HG02885 (cell line): Measurements from ENCODE around the gene TENT5C.

Experiments
- ATAC-seq: cut with Tn5 transposase; IDR thresholded peaks from one replicate; pipeline ENCODE4 v1.9.1; 2021; ENCODE audit warnings: mild to moderate bottlenecking; ENCODE audit not compliant: unreplicated experiment, poor library complexity

TENT5C gene

GRCh38 chr1:117652421-117652820, 46.6 kb downstream of the TENT5C start:
- no peak for ATAC-seq

GRCh38 chr1:117653195-117653594, 47.3 kb downstream of the TENT5C start:
- no peak for ATAC-seq

GRCh38 chr1:117653732-117654492, 48.1 kb downstream of the TENT5C start:
- ATAC-seq, result peak; percentile 8

- peak; percentile 80 for ATAC-seq
Observed at GRCh38 chr1:117654493-117655219, 48.8 kb downstream of the TENT5C start.

- no peak for ATAC-seq
Observed at GRCh38 chr1:117655220-117655577, 49.4 kb downstream of the TENT5C start.

- peak; percentile 68 for ATAC-seq
Observed at GRCh38 chr1:117656202-117656641, 50.4 kb downstream of the TENT5C start.

- no peak for ATAC-seq
Observed at GRCh38 chr1:117657031-117657430, 51.2 kb downstream of the TENT5C start.

- ATAC-seq, result no peak
Observed at GRCh38 chr1:117657949-117658660, 52.3 kb downstream of the TENT5C start.

- ATAC-seq, result peak; percentile 26
Observed at GRCh38 chr1:117658676-117659075, 52.8 kb downstream of the TENT5C start.

- ATAC-seq, result no peak
Observed at GRCh38 chr1:117659550-117660270, 53.9 kb downstream of the TENT5C start.

- ATAC-seq, result no peak
Observed at GRCh38 chr1:117660271-117660965, 54.6 kb downstream of the TENT5C start.

GRCh38 chr1:117661027-117661426, 55.2 kb downstream of the TENT5C start:
- no peak for ATAC-seq

GRCh38 chr1:117662667-117663066, 56.8 kb downstream of the TENT5C start:
- no peak for ATAC-seq

GRCh38 chr1:117663156-117663902, 57.5 kb downstream of the TENT5C start:
- no peak for ATAC-seq

GRCh38 chr1:117664314-117664713, 58.5 kb downstream of the TENT5C start:
- peak; percentile 99 for ATAC-seq

- no peak for ATAC-seq
Observed at GRCh38 chr1:117665556-117666270, 59.9 kb downstream of the TENT5C start.

GRCh38 chr1:117669572-117669971, 63.7 kb downstream of the TENT5C start:
- no peak for ATAC-seq

- no peak for ATAC-seq
Observed at GRCh38 chr1:117670976-117671780, 65.3 kb downstream of the TENT5C start.
